DOHH2 (cell line): ENCODE results near the gene LIMK2.

Source experiments
- CTCF ChIP-seq: fragments of 200-600 bp; sonication (generic); IDR thresholded peaks from one replicate; pipeline ENCODE4 v1.5.1; 2014; ENCODE audit warnings: antibody characterized with exemption, mild to moderate bottlenecking, low read depth, low read length; ENCODE audit not compliant: poor library complexity, severe bottlenecking
- EZH2phosphoT487 ChIP-seq: fragments of 200-600 bp; sonication (generic); IDR thresholded peaks from 2 replicates; pipeline ENCODE4 v1.6.1; 2017; ENCODE audit warnings: borderline replicate concordance, mild to moderate bottlenecking, antibody characterized with exemption, low read length, moderate library complexity, mixed read lengths

GRCh38 chr22:31278626-31279326, 66.7 kb downstream of the LIMK2 start:
- no peak for TF ChIP-seq CTCF
- no peak for TF ChIP-seq EZH2phosphoT487
